Activated CD8-positive, alpha-beta T cell treated with anti-CD3 and anti-CD28 coated beads for 36 hours (primary cell): Measurements from ENCODE around the gene CETP. TPM values are rescaled to one million over a fixed set of nuclear protein-coding genes. Genes with fewer than 3 reads are reported as not detected.
A peak's percentile ranks its signal among the peaks of the same experiment; 100 is the strongest.
"Not testable (repeated sequence)": the region's sequence is repeated elsewhere in the genome, so short reads cannot be mapped to it uniquely, and the experiment has no call there.

Experiments
- ATAC-seq: fragments of 200-7000 bp; cut with Tn5 transposase; one replicate; pipeline ENCODE4 v1.10.0; 2021; ENCODE audit warnings: mild to moderate bottlenecking, moderate library complexity
- CTCF ChIA-PET: fragments of 350-600 bp; sonication (Branson Sonifier 250); formaldehyde crosslinking; loops from one replicate; lab custom pipeline; 2021; ENCODE audit warnings: antibody characterized with exemption; lab: Charles Lee
- POLR2A ChIA-PET: fragments of 350-600 bp; sonication (Branson Sonifier 250); formaldehyde crosslinking; loops from one replicate; lab custom pipeline; 2021; ENCODE audit warnings: antibody characterized with exemption; lab: Charles Lee
- DNase-seq: peaks from one replicate; pipeline ENCODE4 v3.0.0-alpha.2; 2020
- H3K27ac Mint-ChIP-seq: one replicate; pipeline ENCODE4 v1.8.0; 2021; ENCODE audit warnings: mild to moderate bottlenecking, mixed read lengths
- H3K27me3 Mint-ChIP-seq: one replicate; pipeline ENCODE4 v1.8.0; 2021; ENCODE audit warnings: mixed read lengths
- H3K36me3 Mint-ChIP-seq: one replicate; pipeline ENCODE4 v1.8.0; 2021; ENCODE audit warnings: low read depth, mixed read lengths
- H3K4me1 Mint-ChIP-seq: one replicate; pipeline ENCODE4 v1.8.0; 2021; ENCODE audit warnings: low read depth, mixed read lengths
- H3K4me3 Mint-ChIP-seq: one replicate; pipeline ENCODE4 v1.8.0; 2021; ENCODE audit warnings: mild to moderate bottlenecking, moderate library complexity, mixed read lengths
- H3K9me3 Mint-ChIP-seq: one replicate; pipeline ENCODE4 v1.8.0; 2021; ENCODE audit warnings: mixed read lengths
- CTCF ChIP-seq: fragments of 200-600 bp; IDR thresholded peaks from one replicate; pipeline ENCODE4 v1.8.0; 2022; ENCODE audit warnings: antibody characterized with exemption, mild to moderate bottlenecking
- intact Hi-C: fragments of 100-400 bp; cut with micrococcal nuclease; formaldehyde crosslinking; loops from one replicate; pipeline ENCODE4 v1.10.0; 2022
- total RNA-seq, 2 experiments: library from RNA; stranded (reverse); gene quantifications; one replicate each; pipeline ENCODE4 v1.2.3, GENCODE V29; 2021

CETP gene
- total RNA-seq, 2 experiments from 2014 or later: not detected

DNA sequence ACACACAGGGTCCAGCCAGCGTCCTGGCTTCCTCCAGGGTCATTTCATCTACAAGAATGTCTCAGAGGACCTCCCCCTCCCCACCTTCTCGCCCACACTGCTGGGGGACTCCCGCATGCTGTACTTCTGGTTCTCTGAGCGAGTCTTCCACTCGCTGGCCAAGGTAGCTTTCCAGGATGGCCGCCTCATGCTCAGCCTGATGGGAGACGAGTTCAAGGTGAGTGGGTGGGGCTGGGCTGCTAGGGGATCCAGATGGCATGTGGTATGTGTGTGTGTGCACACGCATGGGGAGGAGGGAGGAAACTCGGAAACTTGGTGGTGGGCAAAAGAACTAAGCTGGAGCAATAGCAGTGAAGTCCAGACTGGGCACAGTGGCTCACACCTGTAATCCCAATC is 11.5 kb downstream of the CETP start:
- no peak for ATAC-seq
- Mint-ChIP-seq H3K4me1 (peaks cover 47% of the 10 kb centered on the region), H3K27me3 (no peaks in the 10 kb centered on the region), H3K4me3 (no peak overlapping the region), H3K9me3 (no peaks in the 10 kb centered on the region), H3K36me3 (no peaks in the 10 kb centered on the region), H3K27ac (no peak overlapping the region)
- ChIA-PET POLR2A (interaction anchor here (0.9 to 1.8 kb wide), 4 partner anchors 13 to 57 kb away, joined by 3 to 4 read pairs (median 4); partner anchors contain the start of gene HERPUD1), CTCF (interaction anchor here (0.9 to 8.5 kb wide), 2 partner anchors 8 to 120 kb away, joined by 3 to 87 read pairs; no protein-coding TSS in a partner anchor)
- TF ChIP-seq CTCF: no peak
- intact Hi-C loops: no loop called here
- DNase-seq: no peak

DNA sequence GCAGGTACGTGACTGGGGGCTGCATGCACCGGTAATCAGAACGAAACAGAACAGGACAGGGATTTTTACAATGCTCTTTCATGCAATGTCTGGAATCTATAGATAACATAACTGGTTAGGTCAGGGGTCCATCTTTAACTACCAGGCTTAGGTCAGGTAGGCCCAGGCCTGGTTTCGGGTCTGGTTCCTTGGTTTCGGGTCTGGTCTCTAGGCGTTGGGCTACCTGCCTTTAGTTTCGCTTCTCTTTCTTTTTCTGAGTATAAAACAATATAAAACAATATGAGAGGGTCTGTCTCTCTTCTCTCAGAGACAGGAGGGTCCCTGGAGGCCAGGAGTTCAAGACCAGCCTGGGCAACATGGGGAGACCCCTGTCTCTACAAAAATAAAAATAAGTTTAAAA is 12.1 kb downstream of the CETP start:
- H3K36me3 Mint-ChIP-seq, H3K27ac Mint-ChIP-seq, H3K27me3 Mint-ChIP-seq, ATAC-seq, H3K9me3 Mint-ChIP-seq, intact Hi-C loops, DNase-seq, H3K4me3 Mint-ChIP-seq: not testable (repeated sequence)
- H3K4me1 Mint-ChIP-seq: peaks cover 46% of the 10 kb centered on the region
- CTCF ChIA-PET: interaction anchor here (8.5 kb wide), 1 partner anchor 8 kb away, joined by 87 read pairs; no protein-coding TSS in a partner anchor
- POLR2A ChIA-PET: interaction anchor here (1.0 to 5.7 kb wide), 3 partner anchors 9 to 50 kb away, joined by 3 to 31 read pairs (median 4); partner anchors contain the start of gene NLRC5

- Mint-ChIP-seq H3K4me1 (peaks cover 52% of the 10 kb centered on the region), H3K4me3 (no peak overlapping the region), H3K27ac (no peak overlapping the region), H3K27me3 (no peaks in the 10 kb centered on the region), H3K9me3 (no peaks in the 10 kb centered on the region), H3K36me3 (no peaks in the 10 kb centered on the region)
- no peak for ATAC-seq
- no peak for DNase-seq
- ChIA-PET POLR2A (interaction anchor here (0.7 to 5.7 kb wide), 9 partner anchors 8 to 119 kb away, joined by 3 to 31 read pairs (median 4); partner anchors contain the start of gene NLRC5), CTCF (interaction anchor here (1.1 to 8.5 kb wide), 2 partner anchors 9 to 11 kb away, joined by 4 to 87 read pairs; no protein-coding TSS in a partner anchor)
- intact Hi-C loops: no loop called here
- TF ChIP-seq CTCF: no peak
These were observed 13.0 kb downstream of the CETP start for GRCh38 chr16:56974549-56975300.

GRCh38 chr16:56975714-56976113 is 14.0 kb downstream of the CETP start:
- DNase-seq: no peak
- ChIA-PET POLR2A (interaction anchor here (0.7 to 5.7 kb wide), 6 partner anchors 10 to 120 kb away, joined by 3 to 31 read pairs (median 4); partner anchors contain the start of gene NLRC5), CTCF (interaction anchor here (1.1 to 8.5 kb wide), 3 partner anchors 10 to 19 kb away, joined by 4 to 87 read pairs (median 6); no protein-coding TSS in a partner anchor)
- ATAC-seq: peak; percentile 18
- Mint-ChIP-seq H3K36me3 (peaks cover 4% of the 10 kb centered on the region), H3K4me1 (peaks cover 60% of the 10 kb centered on the region), H3K9me3 (no peaks in the 10 kb centered on the region), H3K27me3 (no peaks in the 10 kb centered on the region), H3K27ac (peak overlapping the region; percentile 69), H3K4me3 (no peak overlapping the region)
- TF ChIP-seq CTCF: no peak
- intact Hi-C loops: no loop called here

DNA sequence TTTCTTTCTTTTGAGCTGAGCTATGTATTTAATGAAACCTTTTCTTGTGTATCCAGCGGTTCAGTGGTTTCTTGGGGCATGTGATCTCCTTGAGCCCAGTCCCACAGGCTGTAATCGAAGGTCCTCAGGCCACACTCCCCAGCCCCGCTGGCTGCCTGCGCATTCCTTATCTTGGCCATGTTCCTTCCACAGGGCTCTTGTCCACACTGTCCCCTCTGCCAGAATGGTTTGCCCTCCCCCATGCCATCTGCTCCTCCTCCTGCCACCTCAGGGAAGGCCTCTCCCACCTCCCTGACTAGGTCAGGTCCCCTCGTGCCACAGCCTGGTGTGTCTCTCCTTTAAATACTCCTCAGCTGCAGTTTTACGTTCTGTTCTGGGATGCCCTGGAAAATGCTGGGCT is 15.5 kb downstream of the CETP start:
- CTCF ChIA-PET: interaction anchor here (0.7 to 8.5 kb wide), 5 partner anchors 12 to 108 kb away, joined by 3 to 87 read pairs (median 3); no protein-coding TSS in a partner anchor
- Mint-ChIP-seq H3K27me3 (no peaks in the 10 kb centered on the region), H3K36me3 (peaks cover 14% of the 10 kb centered on the region), H3K9me3 (no peaks in the 10 kb centered on the region), H3K4me1 (peaks cover 70% of the 10 kb centered on the region), H3K27ac (no peak overlapping the region), H3K4me3 (no peak overlapping the region)
- no peak for TF ChIP-seq CTCF
- intact Hi-C loops: no loop called here
- DNase-seq (no peak), ATAC-seq (no peak)
- POLR2A ChIA-PET: interaction anchor here (0.9 to 5.7 kb wide), 8 partner anchors 10 to 48 kb away, joined by 3 to 31 read pairs (median 4); partner anchors contain the start of gene NLRC5
